Endothelial cell of umbilical vein (primary cell): Measurements from ENCODE around the gene HYAL3. TPM values are rescaled to one million over a fixed set of nuclear protein-coding genes. Genes with fewer than 3 reads are reported as not detected.

Experiments used
- BruUV-seq: library from RNA; stranded (reverse); fragments of 400-500 nt; replicated peaks from 2 replicates; lab custom pipeline; 2021; lab: Mats Ljungman, UMichigan
- CTCF ChIA-PET: fragments of 300-600, 350-600 bp; sonication (Branson Sonifier 250); formaldehyde crosslinking; loops from one replicate; lab custom pipeline; 2021; ENCODE audit warnings: antibody characterized with exemption, inconsistent platforms; lab: Charles Lee
- POLR2A ChIA-PET: fragments of 300-600, 350-600 bp; sonication (Branson Sonifier 250); formaldehyde crosslinking; loops from one replicate; lab custom pipeline; 2021; ENCODE audit warnings: antibody characterized with exemption, inconsistent platforms; lab: Charles Lee
- DNase-seq: peaks from one replicate; pipeline ENCODE4 v3.0.0-alpha.2; 2011; ENCODE audit warnings: low read depth, low spot score
- FAIRE-seq: peaks from 2 replicates; lab custom pipeline; 2011; peaks lifted over from hg19 to GRCh38; lab: Jason Lieb, UNC
- H2AFZ ChIP-seq: 2 replicates; pipeline ENCODE4 v1.6.0; 2012; ENCODE audit warnings: low read depth, low read length, control low read depth, inconsistent platforms
- H3K27ac ChIP-seq: 2 replicates; pipeline ENCODE4 v1.5.1; 2011; ENCODE audit warnings: low read depth, mild to moderate bottlenecking, control low read depth, low read length, moderate library complexity; ENCODE audit not compliant: insufficient read depth
- H3K27me3 ChIP-seq, 2 experiments: 2 replicates each; pipeline versions ENCODE4 v1.6.0 to v1.6.1; 2011; ENCODE audit warnings: low read length in 2 of 2, mixed read lengths in 1 of 2; ENCODE audit not compliant: control insufficient read depth in 2 of 2, insufficient read depth in 2 of 2
- H3K36me3 ChIP-seq, 2 experiments: 2 replicates in 1 of 2; 3 replicates in 1 of 2; pipeline ENCODE4 v1.5.1; 2011; ENCODE audit warnings: low read length in 2 of 2, mild to moderate bottlenecking in 1 of 2, moderate library complexity in 1 of 2; ENCODE audit not compliant: control insufficient read depth in 2 of 2, insufficient read depth in 2 of 2; ENCODE audit errors: extremely low read depth in 1 of 2
- H3K4me1 ChIP-seq: 3 replicates; pipeline ENCODE4 v1.5.1; 2011; ENCODE audit warnings: mild to moderate bottlenecking, low read length; ENCODE audit not compliant: control insufficient read depth, insufficient read depth; ENCODE audit errors: extremely low read depth
- H3K4me2 ChIP-seq: 2 replicates; pipeline ENCODE4 v1.6.1; 2011; ENCODE audit warnings: low read length, control low read depth, mixed read lengths; ENCODE audit not compliant: insufficient read depth
- H3K4me3 ChIP-seq, 3 experiments: fragments of 200-600 bp in 1 of 3; sonication (generic), shearing (Covaris generic) in 1 of 3; replicated peaks in 1 of 3; 2 replicates each; pipeline ENCODE4 v1.5.1; 2011 to 2016; ENCODE audit warnings: control low read depth in 3 of 3, low read length in 3 of 3, mild to moderate bottlenecking in 2 of 3, inconsistent platforms in 1 of 3, low read depth in 1 of 3, moderate library complexity in 1 of 3; ENCODE audit not compliant: insufficient read depth in 1 of 3
- H3K79me2 ChIP-seq: 2 replicates; pipeline ENCODE4 v1.6.0; 2012; ENCODE audit warnings: low read length, inconsistent platforms; ENCODE audit not compliant: control insufficient read depth, insufficient read depth
- H3K9ac ChIP-seq: replicated peaks from 2 replicates; pipeline ENCODE3; 2011; ENCODE audit warnings: low read length, control low read depth; ENCODE audit not compliant: insufficient read depth; ENCODE audit errors: extremely low read depth
- H3K9me1 ChIP-seq: replicated peaks from 3 replicates; pipeline ENCODE4 v1.6.0; 2011; ENCODE audit warnings: mild to moderate bottlenecking, low read length; ENCODE audit not compliant: control insufficient read depth, insufficient read depth; ENCODE audit errors: extremely low read depth
- H3K9me3 ChIP-seq: replicated peaks from 2 replicates; pipeline ENCODE4 v1.5.1; 2012; ENCODE audit warnings: low read length, inconsistent platforms; ENCODE audit not compliant: control insufficient read depth, insufficient read depth
- H4K20me1 ChIP-seq: replicated peaks from 2 replicates; pipeline ENCODE3; 2011; ENCODE audit warnings: mild to moderate bottlenecking, low read length; ENCODE audit not compliant: control insufficient read depth, insufficient read depth; ENCODE audit errors: extremely low read depth
- CTCF ChIP-seq, 2 donors: IDR thresholded peaks; 1 replicate in 1 of 2; 2 replicates in 1 of 2; pipeline ENCODE4 v1.5.1; 2011; ENCODE audit warnings: low read length in 2 of 2, mild to moderate bottlenecking in 2 of 2, moderate library complexity in 2 of 2, control low read depth in 1 of 2, inconsistent platforms in 1 of 2, low read depth in 1 of 2; ENCODE audit not compliant: insufficient read depth in 1 of 2; ENCODE audit errors: extremely low read depth in 1 of 2
- EZH2 ChIP-seq: IDR thresholded peaks from 2 replicates; pipeline ENCODE4 v1.6.1; 2012; ENCODE audit warnings: borderline replicate concordance, low read depth, mild to moderate bottlenecking, moderate library complexity, low read length, inconsistent platforms; ENCODE audit not compliant: severe bottlenecking
- FOS ChIP-seq: IDR thresholded peaks from 2 replicates; pipeline ENCODE4 v1.6.1; 2011; ENCODE audit warnings: mild to moderate bottlenecking, low read length, moderate library complexity, borderline replicate concordance; ENCODE audit not compliant: insufficient read depth
- GATA2 ChIP-seq: IDR thresholded peaks from 2 replicates; pipeline ENCODE4 v1.7.0; 2011; ENCODE audit warnings: low read depth, mild to moderate bottlenecking, moderate library complexity, mixed read lengths, low read length; ENCODE audit not compliant: insufficient read length, insufficient read depth
- JUN ChIP-seq: IDR thresholded peaks from 2 replicates; pipeline ENCODE4 v1.6.1; 2011; ENCODE audit warnings: borderline replicate concordance, low read depth; ENCODE audit not compliant: insufficient read length, insufficient read depth
- MAX ChIP-seq: IDR thresholded peaks from 2 replicates; pipeline ENCODE4 v1.6.1; 2011; ENCODE audit not compliant: insufficient read depth, insufficient read length
- MYC ChIP-seq: IDR thresholded peaks from one replicate; pipeline ENCODE4 v1.6.1; 2011; ENCODE audit warnings: mild to moderate bottlenecking, low read depth, low read length
- POLR2A ChIP-seq: IDR thresholded peaks from 2 replicates; pipeline ENCODE4 v1.6.1; 2012; ENCODE audit warnings: low read depth, mild to moderate bottlenecking, control low read depth, low read length
- POLR2AphosphoS5 ChIP-seq: IDR thresholded peaks from 2 replicates; pipeline ENCODE4 v1.6.1; 2012; ENCODE audit warnings: low read depth, mild to moderate bottlenecking, control low read depth, low read length, moderate library complexity; ENCODE audit not compliant: insufficient read depth
- dilution Hi-C: fragments of 300-500 bp; cut with MboI; formaldehyde crosslinking; loops from one replicate; pipeline ENCODE4 v1.15.0; 2019; ENCODE audit warnings: low sequenced_read_pairs; ENCODE audit not compliant: extremely low pct_ligation_motif_present
- intact Hi-C: fragments of 100-400 bp; cut with micrococcal nuclease; formaldehyde crosslinking; loops from one replicate; pipeline ENCODE4 v1.10.0; 2022
- polyA plus RNA-seq, 4 experiments: library from polyadenylated mRNA; depleted of rRNA in 3 of 4; stranded (reverse) in 3 of 4; unstranded in 1 of 4; fragments of >200 nt; gene quantifications; 2 replicates each; pipeline versions ENCODE4 v1.2.1 to v1.2.3, GENCODE V29; 2011 to 2012; ENCODE audit warnings: missing spikeins in 1 of 4
- total RNA-seq: library from RNA; stranded (reverse); gene quantifications from 2 replicates; pipeline ENCODE4 v1.2.3, GENCODE V29; 2021

The HYAL3 gene
- total and polyA plus RNA-seq, 2 donors (not counting 3 experiments of a cell fraction or from before 2014, with no cell fraction given), result 4.8 to 11.5 TPM

- Histone ChIP-seq H4K20me1 (no peaks in the 10 kb centered on the region), H3K9me1 (no peaks in the 10 kb centered on the region), H3K79me2 (no peaks in the 10 kb centered on the region), H3K9me3 (no peaks in the 10 kb centered on the region), H3K4me1 (peaks cover 2% of the 10 kb centered on the region), H2AFZ (no peak overlapping the region), H3K27me3 (peaks cover 7% of the 10 kb centered on the region in 2 experiments), H3K9ac (no peak overlapping the region), H3K4me3 (no peak overlapping the region), H3K27ac (no peak overlapping the region), H3K36me3 (no peaks in the 10 kb centered on the region), H3K4me2 (no peak overlapping the region)
- dilution Hi-C loops, result no loop called here
- FAIRE-seq, result no peak
- ChIA-PET POLR2A (interaction anchor here (1.6 kb wide), 1 partner anchor 24 kb away, joined by 3 read pairs; no protein-coding TSS in a partner anchor), CTCF (interaction anchor here (1.0 to 3.7 kb wide), 7 partner anchors 10 to 75 kb away, joined by 3 to 26 read pairs (median 5); no protein-coding TSS in a partner anchor)
- BruUV-seq, result no TSS peak
- no peak for DNase-seq
- TF ChIP-seq JUN, result no peak
- TF ChIP-seq FOS, result no peak
- no peak for TF ChIP-seq GATA2
- no peak for TF ChIP-seq MYC
- TF ChIP-seq CTCF (IDR thresholded peaks at IDR 0.05; ENCODE audit: extremely low read depth in 1 of 2, insufficient read depth in 1 of 2, low read depth in 1 of 2, low read length in 2 of 2), result no peak
- TF ChIP-seq POLR2A, result no peak
- no peak for TF ChIP-seq POLR2AphosphoS5
- TF ChIP-seq MAX, result no peak
- TF ChIP-seq EZH2, result no peak
- intact Hi-C loops, result loop anchor here (2.0 to 10.0 kb wide), 2 partner anchors 15 to 145 kb away; no protein-coding TSS in a partner anchor
Measured at GRCh38 chr3:50269977-50270413, 29.2 kb downstream of the HYAL3 start.
